Left kidney (tissue), 2 donors: ENCODE data around the gene PPP1R14C. TPM values are rescaled to one million over a fixed set of nuclear protein-coding genes. Genes with fewer than 3 reads are reported as not detected.

Experiments
- DNase-seq: peaks from one replicate; pipeline ENCODE4 v3.0.0-alpha.2; 2013
- polyA plus RNA-seq: library from polyadenylated mRNA; unstranded; fragments of 120-200 nt; gene quantifications from one replicate; pipeline ENCODE4 v1.2.1, GENCODE V29; 2013; ENCODE audit not compliant: insufficient read length

The PPP1R14C gene
- polyA plus RNA-seq, 1 donor, result 21.6 TPM

- DNase-seq, result no peak
Measured at GRCh38 chr6:150271501-150272263, 128.8 kb downstream of the PPP1R14C start.

DNA sequence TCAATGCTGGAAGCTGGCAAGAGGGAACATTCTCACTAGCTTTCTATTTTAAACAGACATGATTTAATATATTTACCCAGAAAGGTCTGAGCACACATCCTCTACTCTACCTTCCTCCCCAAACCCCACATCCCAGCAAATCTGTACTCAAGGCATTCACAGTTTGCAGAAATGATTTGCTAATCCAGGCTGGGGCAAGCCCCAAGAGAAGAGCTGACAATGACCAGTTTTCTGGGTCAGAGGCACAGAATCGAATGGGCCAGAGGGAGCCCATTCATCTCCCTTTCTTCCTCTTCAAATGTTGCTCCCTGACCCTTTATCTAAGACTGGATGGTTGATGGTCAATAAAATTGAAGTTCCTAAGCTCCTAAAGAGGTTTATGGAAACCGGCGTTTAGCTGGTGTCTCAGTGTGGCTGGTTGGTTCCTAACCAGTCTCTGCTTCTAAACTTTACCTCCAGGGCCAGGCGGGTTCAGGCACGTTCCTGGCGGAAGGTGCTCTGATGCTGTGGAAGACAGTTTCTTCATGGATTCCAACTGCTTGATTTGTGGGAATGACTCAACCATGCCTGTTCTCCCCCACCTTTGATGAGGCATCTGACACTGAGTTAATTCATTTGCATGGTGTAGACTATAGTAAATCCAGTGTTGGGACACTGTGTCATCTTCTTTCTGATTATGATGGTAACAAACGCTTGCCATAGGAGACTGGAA, 129.6 kb downstream of the PPP1R14C start:
- no peak for DNase-seq

- no peak for DNase-seq
Measured at GRCh38 chr6:150272976-150273315, 130.1 kb downstream of the PPP1R14C start.

DNA sequence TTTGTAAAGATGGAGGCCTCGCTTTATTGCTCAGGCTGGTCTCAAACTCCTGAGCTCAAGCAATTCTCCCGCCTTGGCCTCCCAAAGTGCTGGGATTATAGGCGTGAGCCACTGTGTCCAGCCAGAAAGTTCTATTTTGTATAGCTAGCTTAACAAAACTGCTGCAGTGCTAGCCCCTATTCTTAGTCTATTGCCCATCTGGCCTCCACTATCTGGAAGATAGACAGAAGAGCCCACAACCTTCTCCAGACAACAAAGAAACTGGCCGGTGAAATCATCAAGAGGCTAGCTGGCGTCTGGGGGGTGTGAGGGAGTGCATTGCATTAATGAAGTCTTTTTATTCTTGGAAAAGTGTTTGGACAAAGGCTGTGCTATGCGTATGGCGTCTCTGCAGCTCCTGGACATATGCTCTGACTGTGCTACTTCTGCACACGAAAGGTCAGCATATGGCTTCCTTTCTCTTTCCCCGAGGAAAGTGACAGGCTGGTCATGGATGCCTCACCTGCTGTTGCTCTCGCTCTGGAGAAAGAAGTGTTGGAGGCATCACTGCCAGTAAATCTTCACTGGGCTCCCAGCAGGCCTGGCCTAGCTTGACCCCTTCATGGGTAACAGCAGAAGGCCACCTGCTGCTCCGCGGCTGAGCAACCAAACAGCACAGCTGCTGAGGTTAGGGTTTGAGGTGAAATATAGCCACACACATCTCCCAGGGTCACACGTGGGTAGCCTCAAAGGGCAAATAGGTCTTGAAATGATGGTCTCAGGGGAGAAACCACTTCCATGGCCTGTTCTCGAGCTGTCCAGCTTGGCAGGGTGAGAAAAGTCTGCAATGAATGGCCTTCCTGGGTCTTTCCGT, 130.8 kb downstream of the PPP1R14C start:
- DNase-seq, result peak; percentile 38

- no peak for DNase-seq
Measured at GRCh38 chr6:150275489-150275888, 132.6 kb downstream of the PPP1R14C start.

- no peak for DNase-seq
Measured at GRCh38 chr6:150276168-150276936, 133.5 kb downstream of the PPP1R14C start.

DNA sequence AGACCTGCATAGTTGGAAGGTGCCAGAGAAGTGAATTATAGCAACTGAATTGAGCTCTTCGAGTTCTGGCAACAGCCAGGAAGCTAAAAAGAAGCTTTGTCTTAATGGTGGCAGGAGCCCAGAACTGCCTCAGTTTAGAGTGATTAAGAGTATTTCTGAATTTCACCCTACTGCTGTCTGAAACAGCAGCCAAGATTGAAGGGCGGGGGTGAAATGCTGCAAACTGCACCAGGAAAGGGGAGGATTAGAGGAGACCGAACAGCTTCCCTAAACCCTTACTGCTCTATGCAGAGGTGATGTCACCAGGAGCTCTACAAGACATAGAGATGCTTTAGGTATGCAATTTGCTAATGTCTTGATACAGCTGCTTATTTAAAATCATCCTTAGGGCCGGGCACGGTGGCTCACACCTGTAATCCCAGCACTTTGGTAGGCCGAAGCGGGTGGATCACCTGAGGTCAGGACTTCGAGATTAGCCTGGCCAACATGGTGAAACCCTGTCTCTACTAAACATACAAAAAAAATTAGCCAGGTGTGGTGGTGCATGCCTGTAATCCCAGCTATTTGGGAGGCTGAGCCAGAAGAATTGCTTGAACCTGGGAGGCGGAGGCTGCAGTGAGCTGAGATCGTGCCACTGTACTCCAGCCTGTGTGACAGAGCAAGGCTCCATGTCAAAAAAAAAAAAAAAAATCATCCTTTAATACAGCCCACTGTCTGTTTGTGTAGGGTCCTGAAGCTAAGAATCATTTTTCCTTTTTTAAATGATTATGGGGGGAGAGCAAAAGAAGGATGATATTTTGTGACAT, 134.3 kb downstream of the PPP1R14C start:
- no peak for DNase-seq

DNA sequence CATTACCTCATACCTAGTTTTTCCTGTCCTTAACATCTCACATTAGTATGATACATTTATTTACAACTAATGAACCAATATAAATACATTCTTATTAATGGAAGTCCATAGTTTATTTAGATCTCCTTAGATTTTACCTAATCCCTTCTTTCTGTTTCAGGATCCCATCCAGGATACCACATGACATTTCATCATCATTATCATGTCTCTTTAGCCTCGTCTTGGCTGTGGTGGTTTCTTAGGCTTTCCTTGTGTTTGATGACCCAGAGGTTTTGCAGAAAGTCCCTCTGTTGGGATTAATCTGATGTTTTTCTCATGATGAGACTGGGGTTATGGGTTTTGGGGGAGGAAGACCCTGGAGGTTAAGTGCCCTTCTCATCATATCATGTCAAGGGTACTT, 136.7 kb downstream of the PPP1R14C start:
- no peak for DNase-seq

GRCh38 chr6:150280703-150281102, 137.9 kb downstream of the PPP1R14C start:
- no peak for DNase-seq

GRCh38 chr6:150281767-150282166, 138.9 kb downstream of the PPP1R14C start:
- no peak for DNase-seq

DNA sequence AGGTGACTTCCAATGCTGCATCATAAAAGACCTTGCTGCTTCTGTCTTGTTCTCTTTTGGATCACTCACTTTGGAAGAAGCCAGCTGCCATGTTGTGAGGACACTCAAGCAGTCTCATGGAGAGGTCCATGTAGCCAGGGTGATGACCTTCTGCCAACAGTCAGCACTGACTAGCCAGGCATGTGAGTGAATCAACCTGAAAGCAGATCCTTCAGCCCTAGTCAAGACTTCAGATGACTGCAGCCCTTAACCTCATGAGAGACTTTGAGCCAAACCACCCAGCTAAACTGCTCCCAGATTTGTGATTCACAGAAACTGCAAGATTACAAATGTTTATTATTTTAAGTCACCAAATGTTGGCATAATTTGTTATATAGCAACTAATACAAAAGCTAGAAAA, 140.0 kb downstream of the PPP1R14C start:
- DNase-seq, result no peak

DNA sequence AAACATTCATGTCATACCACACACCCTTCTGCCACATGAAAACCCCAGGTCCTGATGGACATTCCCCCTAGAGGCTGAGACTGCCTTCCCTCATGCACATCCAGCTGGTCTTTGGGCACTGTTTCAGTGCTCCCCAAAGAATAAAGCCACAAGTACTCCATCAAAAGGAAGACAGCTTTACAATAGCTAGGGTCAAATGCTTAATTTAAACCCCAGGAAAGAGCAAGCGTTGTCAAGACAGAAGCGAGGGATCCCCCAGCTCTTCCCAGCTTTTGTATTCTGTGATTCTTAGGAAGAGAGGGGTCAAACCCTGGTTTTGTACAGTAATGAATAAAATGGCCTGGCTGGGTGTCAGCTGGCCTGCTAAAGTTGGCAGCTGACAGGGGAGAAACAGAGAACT, 143.6 kb downstream of the PPP1R14C start:
- DNase-seq, result no peak

- no peak for DNase-seq
Measured at GRCh38 chr6:150286912-150287311, 144.1 kb downstream of the PPP1R14C start.

DNA sequence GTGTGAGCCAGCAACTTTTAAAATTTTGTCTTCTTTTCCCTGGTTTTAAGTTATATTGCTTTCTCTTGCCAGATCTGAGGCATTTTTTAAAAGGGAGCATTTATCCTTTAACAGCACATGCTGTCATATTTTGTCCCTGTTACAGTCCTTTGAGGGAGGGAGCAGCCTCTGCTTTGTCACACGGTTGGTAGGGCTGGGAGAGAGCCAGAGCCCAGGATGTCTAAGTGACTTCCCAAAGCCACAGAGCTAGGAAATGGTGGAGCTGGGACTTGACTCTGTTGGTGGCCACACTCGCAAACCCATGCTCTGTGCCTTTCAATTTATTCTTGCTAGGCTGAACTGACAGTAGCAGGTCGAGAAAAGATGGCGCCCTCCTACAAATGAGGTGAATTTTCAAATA, 145.6 kb downstream of the PPP1R14C start:
- no peak for DNase-seq

DNA sequence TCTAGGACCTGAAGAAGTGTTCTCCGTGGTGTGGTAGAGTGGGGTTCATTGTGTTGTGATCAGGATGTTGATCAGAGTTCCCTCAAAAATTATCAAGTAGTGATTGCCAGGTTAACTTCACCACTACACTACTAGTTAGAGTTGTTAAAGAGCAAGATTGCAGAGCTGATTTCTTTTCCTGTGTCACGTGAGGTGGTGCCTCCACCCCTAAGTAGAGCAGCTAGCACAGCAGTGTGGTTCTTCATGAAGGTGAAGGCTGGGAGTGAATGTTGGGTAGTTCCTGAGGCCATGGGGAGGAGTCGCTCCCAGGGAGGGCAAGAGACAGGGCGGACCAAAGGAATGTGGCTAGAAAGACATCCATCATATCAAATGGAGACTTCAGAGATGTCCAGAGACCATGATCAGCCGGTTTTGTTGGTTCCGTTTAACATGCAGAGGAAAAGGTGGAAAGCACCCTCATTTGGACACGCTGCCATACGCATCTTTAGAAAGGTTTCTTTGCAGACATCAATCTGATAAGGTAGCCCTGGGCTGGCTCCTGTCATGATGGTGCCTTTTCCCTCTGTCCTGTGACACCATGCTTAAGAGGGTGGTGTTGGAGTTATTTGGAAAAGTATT, 146.7 kb downstream of the PPP1R14C start:
- DNase-seq, result no peak

DNA sequence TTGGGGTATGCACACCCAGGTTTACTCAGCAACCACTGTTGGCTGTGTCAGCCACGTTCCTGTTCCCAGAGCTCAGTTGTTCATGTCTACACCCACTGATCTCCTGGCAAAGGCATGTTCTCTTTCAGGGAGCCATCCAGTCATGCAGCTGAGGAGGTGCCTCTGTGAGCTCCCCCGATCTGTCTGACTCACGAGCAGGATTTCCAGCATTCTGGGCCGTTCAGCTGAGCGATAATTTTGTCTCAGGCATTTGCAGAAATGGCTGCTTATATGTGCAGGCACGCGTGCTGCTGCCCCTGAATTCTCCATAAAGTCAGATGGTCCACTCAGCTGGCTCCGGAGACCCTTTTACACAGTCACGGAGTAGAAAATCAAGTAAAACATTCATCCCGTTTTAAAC, 147.6 kb downstream of the PPP1R14C start:
- no peak for DNase-seq

- no peak for DNase-seq
Measured at GRCh38 chr6:150291968-150292710, 149.3 kb downstream of the PPP1R14C start.

DNA sequence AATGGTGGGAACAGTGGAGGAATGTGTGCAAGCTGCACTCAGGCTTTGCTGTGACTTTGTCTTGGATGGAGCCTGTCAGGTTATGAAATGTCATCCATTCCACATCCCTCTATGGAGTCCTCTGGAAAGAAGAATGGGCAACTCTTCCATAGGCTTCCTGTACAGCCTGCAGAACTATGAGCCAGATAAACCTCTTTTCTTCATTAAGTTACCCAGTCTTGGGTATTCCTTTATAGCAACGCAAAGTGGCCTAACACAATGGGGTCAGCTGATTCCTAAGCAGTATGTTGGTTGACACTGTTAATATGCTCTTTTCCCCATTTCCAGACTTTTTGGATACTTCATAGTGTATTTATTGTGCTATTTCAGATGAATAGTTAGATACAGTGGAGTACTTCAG, 150.2 kb downstream of the PPP1R14C start:
- DNase-seq, result no peak

GRCh38 chr6:150293423-150294173, 150.8 kb downstream of the PPP1R14C start:
- DNase-seq, result no peak
